KMS-11 (cell line): Measurements from ENCODE around the gene DLG2.

Experiments
- H2AFZ ChIP-seq: fragments of 200-600 bp; sonication (generic); 2 replicates; pipeline ENCODE4 v1.6.1; 2016; ENCODE audit warnings: antibody characterized with exemption, mixed run types, low read depth
- H3K27ac ChIP-seq: fragments of 200-600 bp; sonication (generic); 2 replicates; pipeline ENCODE4 v1.6.1; 2016; ENCODE audit warnings: mild to moderate bottlenecking, mixed run types
- H3K27me3 ChIP-seq: fragments of 200-600 bp; sonication (generic); 2 replicates; pipeline ENCODE4 v1.6.1; 2017; ENCODE audit warnings: mild to moderate bottlenecking, low read depth, mixed run types, moderate library complexity; ENCODE audit not compliant: insufficient read depth
- H3K36me3 ChIP-seq: fragments of 200-600 bp; sonication (generic); 2 replicates; pipeline ENCODE4 v1.6.1; 2017; ENCODE audit warnings: mild to moderate bottlenecking, mixed run types; ENCODE audit not compliant: insufficient read depth
- H3K4me1 ChIP-seq: fragments of 200-600 bp; sonication (generic); 2 replicates; pipeline ENCODE4 v1.6.1; 2016; ENCODE audit warnings: mild to moderate bottlenecking, low read depth, mixed run types; ENCODE audit not compliant: poor library complexity, severe bottlenecking
- H3K4me2 ChIP-seq: fragments of 200-600 bp; sonication (generic); 2 replicates; pipeline ENCODE4 v1.7.0; 2016; ENCODE audit warnings: mild to moderate bottlenecking, mixed run types
- H3K4me3 ChIP-seq: fragments of 200-600 bp; sonication (generic); IDR thresholded peaks from 2 replicates; pipeline ENCODE4 v1.6.1; 2017; ENCODE audit warnings: low read depth, low read length, mixed read lengths; ENCODE audit not compliant: insufficient read depth
- H3K79me2 ChIP-seq: fragments of 200-600 bp; sonication (generic); 2 replicates; pipeline ENCODE4 v1.6.1; 2016; ENCODE audit warnings: low read depth, mixed run types; ENCODE audit not compliant: insufficient read depth
- H3K9ac ChIP-seq: fragments of 200-600 bp; sonication (generic); 2 replicates; pipeline ENCODE4 v1.6.1; 2016; ENCODE audit warnings: mild to moderate bottlenecking, mixed run types
- H4K20me1 ChIP-seq: fragments of 200-600 bp; sonication (generic); 2 replicates; pipeline ENCODE4 v1.6.1; 2016; ENCODE audit warnings: mild to moderate bottlenecking, mixed run types; ENCODE audit not compliant: insufficient read depth
- TF ChIP-seq, protein P1 (sequence below): fragments of 200-600 bp; sonication (generic); conservative IDR thresholded peaks from 2 replicates; pipeline ENCODE4 v1.6.1; 2017; ENCODE audit warnings: low read depth, mild to moderate bottlenecking, antibody characterized with exemption, low read length, moderate library complexity, mixed read lengths

The DLG2 gene

DNA sequence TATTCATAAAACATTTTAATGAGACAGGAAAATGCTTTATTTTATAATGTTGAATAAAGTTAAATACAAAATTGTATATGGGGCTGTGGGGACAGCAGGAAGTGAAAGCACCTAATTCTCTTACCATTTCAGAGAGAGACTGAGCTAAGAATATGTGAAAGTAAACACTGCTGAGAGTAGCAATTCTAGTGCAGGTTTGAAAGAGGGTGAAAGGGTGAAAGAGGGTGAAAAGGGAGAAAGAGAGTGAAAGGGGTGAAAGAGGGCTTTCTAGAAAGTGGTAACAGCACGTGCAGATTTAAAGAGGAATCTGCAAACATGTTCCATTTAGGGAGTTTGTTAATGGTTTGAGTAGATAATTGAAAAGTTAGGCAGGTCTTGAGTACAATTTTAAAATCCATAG, 1689.0 kb downstream of the DLG2 start:
- TF ChIP-seq, protein P1, sequence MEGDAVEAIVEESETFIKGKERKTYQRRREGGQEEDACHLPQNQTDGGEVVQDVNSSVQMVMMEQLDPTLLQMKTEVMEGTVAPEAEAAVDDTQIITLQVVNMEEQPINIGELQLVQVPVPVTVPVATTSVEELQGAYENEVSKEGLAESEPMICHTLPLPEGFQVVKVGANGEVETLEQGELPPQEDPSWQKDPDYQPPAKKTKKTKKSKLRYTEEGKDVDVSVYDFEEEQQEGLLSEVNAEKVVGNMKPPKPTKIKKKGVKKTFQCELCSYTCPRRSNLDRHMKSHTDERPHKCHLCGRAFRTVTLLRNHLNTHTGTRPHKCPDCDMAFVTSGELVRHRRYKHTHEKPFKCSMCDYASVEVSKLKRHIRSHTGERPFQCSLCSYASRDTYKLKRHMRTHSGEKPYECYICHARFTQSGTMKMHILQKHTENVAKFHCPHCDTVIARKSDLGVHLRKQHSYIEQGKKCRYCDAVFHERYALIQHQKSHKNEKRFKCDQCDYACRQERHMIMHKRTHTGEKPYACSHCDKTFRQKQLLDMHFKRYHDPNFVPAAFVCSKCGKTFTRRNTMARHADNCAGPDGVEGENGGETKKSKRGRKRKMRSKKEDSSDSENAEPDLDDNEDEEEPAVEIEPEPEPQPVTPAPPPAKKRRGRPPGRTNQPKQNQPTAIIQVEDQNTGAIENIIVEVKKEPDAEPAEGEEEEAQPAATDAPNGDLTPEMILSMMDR = no peak
- no peak overlapping the region for H3K9ac ChIP-seq
- no peaks in the 10 kb centered on the region for H3K27me3 ChIP-seq
- no peaks in the 10 kb centered on the region for H4K20me1 ChIP-seq
- no peak overlapping the region for H3K4me2 ChIP-seq
- no peaks in the 10 kb centered on the region for H3K4me1 ChIP-seq
- H2AFZ ChIP-seq = no peak overlapping the region
- no peaks in the 10 kb centered on the region for H3K79me2 ChIP-seq
- no peak overlapping the region for H3K4me3 ChIP-seq
- H3K27ac ChIP-seq = no peak overlapping the region
- no peaks in the 10 kb centered on the region for H3K36me3 ChIP-seq

DNA sequence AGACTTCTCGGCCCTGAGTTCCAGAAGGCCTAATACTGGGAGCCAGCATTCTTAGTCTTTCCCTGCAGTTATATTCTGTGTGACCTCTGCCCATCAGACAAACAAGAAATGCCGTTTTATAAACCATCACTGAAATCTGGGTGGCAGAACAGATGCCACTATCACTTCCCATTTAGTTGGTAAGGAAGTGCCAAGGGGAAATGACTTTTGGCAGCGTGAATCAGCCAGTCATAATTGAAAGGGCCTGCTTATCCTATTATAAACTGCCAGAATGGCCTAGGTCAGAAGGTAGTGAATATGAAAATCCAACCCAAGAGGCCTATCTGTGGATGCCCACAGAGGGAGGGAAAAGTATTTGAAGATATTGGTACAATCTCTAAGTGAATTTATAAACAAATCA, 1694.1 kb downstream of the DLG2 start:
- no peaks in the 10 kb centered on the region for H4K20me1 ChIP-seq
- H3K4me1 ChIP-seq = no peaks in the 10 kb centered on the region
- H3K36me3 ChIP-seq = no peaks in the 10 kb centered on the region
- H3K79me2 ChIP-seq = no peaks in the 10 kb centered on the region
- H3K4me2 ChIP-seq = no peak overlapping the region
- TF ChIP-seq, protein P1 = no peak
- no peak overlapping the region for H3K4me3 ChIP-seq
- no peak overlapping the region for H2AFZ ChIP-seq
- no peak overlapping the region for H3K9ac ChIP-seq
- H3K27ac ChIP-seq = no peak overlapping the region
- H3K27me3 ChIP-seq = no peaks in the 10 kb centered on the region

DNA sequence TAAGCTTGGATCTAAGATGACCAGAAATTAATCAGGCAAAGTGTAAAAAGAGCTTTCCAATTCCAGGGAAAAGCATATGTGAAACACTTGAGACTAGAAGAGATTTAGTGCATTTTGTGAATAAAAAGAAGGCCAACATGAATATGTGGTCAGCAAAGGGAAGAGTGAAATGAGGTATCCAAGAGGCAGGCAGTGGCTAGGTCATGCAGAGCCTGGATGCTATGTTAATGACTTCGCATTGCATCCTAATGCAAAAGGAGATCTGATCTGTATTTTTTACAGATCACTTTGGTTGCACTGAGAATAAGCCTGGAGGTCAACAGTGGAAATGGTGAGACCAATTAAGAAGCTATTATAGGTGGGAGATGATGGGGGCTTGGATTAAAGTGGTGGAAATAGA, 1699.7 kb downstream of the DLG2 start:
- no peak overlapping the region for H3K4me2 ChIP-seq
- no peak overlapping the region for H3K9ac ChIP-seq
- no peaks in the 10 kb centered on the region for H4K20me1 ChIP-seq
- H3K79me2 ChIP-seq = no peaks in the 10 kb centered on the region
- H3K36me3 ChIP-seq = no peaks in the 10 kb centered on the region
- no peak overlapping the region for H3K4me3 ChIP-seq
- TF ChIP-seq, protein P1 = no peak
- no peak overlapping the region for H3K27ac ChIP-seq
- no peak overlapping the region for H2AFZ ChIP-seq
- no peaks in the 10 kb centered on the region for H3K4me1 ChIP-seq
- H3K27me3 ChIP-seq = no peaks in the 10 kb centered on the region

DNA sequence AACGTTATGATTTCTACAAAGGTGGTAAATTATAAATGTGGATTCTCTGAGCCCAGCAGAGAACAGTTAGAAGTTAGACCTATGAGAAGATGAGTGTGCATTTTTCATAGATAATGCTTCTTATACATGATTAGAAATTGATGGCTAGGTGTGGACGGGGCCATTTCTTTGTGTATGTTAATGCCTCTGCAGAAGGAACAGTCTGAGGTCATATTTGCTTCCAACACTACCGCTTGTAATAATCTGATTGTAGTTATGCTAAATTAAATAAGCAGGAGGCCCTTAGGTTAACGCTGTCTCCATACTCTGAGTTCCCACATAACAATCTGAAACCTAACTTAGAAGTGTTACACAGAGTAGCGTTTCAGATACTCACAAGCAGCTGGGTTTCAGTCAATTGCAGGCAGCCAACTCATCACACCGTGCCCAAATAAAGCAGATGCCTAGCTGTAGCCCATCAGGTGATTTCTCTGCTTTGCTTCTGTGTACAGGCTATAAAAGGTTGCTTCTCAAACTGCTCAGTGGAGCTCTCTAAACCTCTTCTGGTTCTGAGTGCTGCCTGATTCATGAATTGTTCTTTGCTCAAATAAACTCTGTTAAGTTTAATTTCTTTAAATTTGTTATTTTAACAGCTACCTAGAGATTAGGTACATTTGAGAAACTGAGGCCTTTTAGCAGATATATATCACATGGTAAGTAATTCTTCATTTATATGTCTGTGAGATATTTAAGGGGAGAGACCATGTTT, 1702.2 kb downstream of the DLG2 start:
- Histone ChIP-seq H3K36me3 (no peaks in the 10 kb centered on the region), H3K27ac (no peak overlapping the region), H3K4me1 (no peaks in the 10 kb centered on the region), H3K4me2 (no peak overlapping the region), H3K4me3 (no peak overlapping the region), H4K20me1 (no peaks in the 10 kb centered on the region), H2AFZ (no peak overlapping the region), H3K79me2 (no peaks in the 10 kb centered on the region), H3K9ac (no peak overlapping the region), H3K27me3 (no peaks in the 10 kb centered on the region)
- TF ChIP-seq, protein P1 = no peak
